ENCODE measurements around the gene MMP17. TPM values are rescaled to one million over a fixed set of nuclear protein-coding genes. Genes with fewer than 3 reads are reported as not detected.
A peak's percentile ranks its signal among the peaks of the same experiment; 100 is the strongest.
"Not testable (repeated sequence)": the region's sequence is repeated elsewhere in the genome, so short reads cannot be mapped to it uniquely, and the experiment has no call there.

Gene MMP17
- total and polyA plus RNA-seq, 2 donors (not counting 1 experiment from before 2014, with no cell fraction given), result 14.8 to 140 TPM

- DNase-seq; H3K4me2 ChIP-seq (replicated peaks; ENCODE audit: low read depth, low read length, poor library complexity, severe bottlenecking); ATAC-seq (ENCODE audit: low read depth); H3K27ac ChIP-seq (ENCODE audit: low read length in 2 of 2); H2AFZ ChIP-seq (ENCODE audit: insufficient read depth, low read depth, low read length, poor library complexity, severe bottlenecking); H3K27me3 ChIP-seq (replicated peaks in 1 of 4; ENCODE audit: control extremely low read depth in 1 of 4, control insufficient read depth in 3 of 4, insufficient read depth in 4 of 4, low read length in 3 of 4); H3K9me3 Mint-ChIP-seq (ENCODE audit: insufficient read depth); H3K27ac Mint-ChIP-seq; H4K20me1 ChIP-seq (ENCODE audit: control insufficient read depth, insufficient read depth, low read length, poor library complexity, severe bottlenecking); H3K4me1 Mint-ChIP-seq; CTCF ChIA-PET; H3K4me3 Mint-ChIP-seq; H3K27me3 Mint-ChIP-seq; H3K4me1 ChIP-seq (ENCODE audit: control insufficient read depth in 2 of 2, insufficient read depth in 2 of 2, low read length in 2 of 2); H3K9ac ChIP-seq (ENCODE audit: low read length); intact Hi-C loops (cut with micrococcal nuclease); H3K79me2 ChIP-seq (ENCODE audit: control insufficient read depth, insufficient read depth, low read length); H3K36me3 ChIP-seq (replicated peaks in 1 of 2; ENCODE audit: control extremely low read depth in 1 of 2, control insufficient read depth in 1 of 2, extremely low read depth in 1 of 2, insufficient read depth in 2 of 2, low read length in 1 of 2); POLR2A ChIA-PET: not testable (repeated sequence)
- H3K4me3 ChIP-seq (ENCODE audit: control extremely low read depth in 1 of 5, extremely low read depth in 1 of 5, insufficient read depth in 1 of 5, low read depth in 2 of 5, low read length in 4 of 5), result peak overlapping the region in 2 of 5 experiments; percentile 59 to 61
- H3K9me3 ChIP-seq (ENCODE audit: control extremely low read depth in 1 of 3, control insufficient read depth in 2 of 3, insufficient read depth in 1 of 3, low read length in 2 of 3), result peaks cover 0 to 22% (median 3%) of the 10 kb centered on the region in 3 donors
- no CpG with 5 or more reads among the region's 9 CpGs for WGBS (ENCODE audit: insufficient coverage)
Observed at GRCh38 chr12:131809476-131810254, 18.5 kb upstream of the MMP17 start.

GRCh38 chr12:131810726-131811125 lies 17.5 kb upstream of the MMP17 start:
- H3K4me3 Mint-ChIP-seq, result no peak overlapping the region
- TF ChIP-seq EZH2 (IDR thresholded peaks at IDR 0.05; ENCODE audit: borderline replicate concordance, insufficient read depth, low read depth, low read length, poor library complexity, severe bottlenecking) (no peak), CTCF (IDR thresholded peaks at IDR 0.05) (no peak)
- Histone ChIP-seq H3K9ac (ENCODE audit: low read length) (no peak overlapping the region), H3K9me3 (ENCODE audit: control extremely low read depth in 1 of 3, control insufficient read depth in 2 of 3, insufficient read depth in 1 of 3, low read length in 2 of 3) (peaks cover 0 to 22% (median 3%) of the 10 kb centered on the region in 3 donors), H3K4me3 (ENCODE audit: control extremely low read depth in 1 of 5, extremely low read depth in 1 of 5, insufficient read depth in 1 of 5, low read depth in 2 of 5, low read length in 4 of 5) (no peak overlapping the region), H3K4me1 (ENCODE audit: control insufficient read depth in 2 of 2, insufficient read depth in 2 of 2, low read length in 2 of 2) (no peaks in the 10 kb centered on the region), H3K27me3 (replicated peaks in 1 of 4; ENCODE audit: control extremely low read depth in 1 of 4, control insufficient read depth in 3 of 4, insufficient read depth in 4 of 4, low read length in 3 of 4) (no peaks in the 10 kb centered on the region), H3K4me2 (replicated peaks; ENCODE audit: low read depth, low read length, poor library complexity, severe bottlenecking) (no peak overlapping the region), H2AFZ (ENCODE audit: insufficient read depth, low read depth, low read length, poor library complexity, severe bottlenecking) (no peak overlapping the region), H4K20me1 (ENCODE audit: control insufficient read depth, insufficient read depth, low read length, poor library complexity, severe bottlenecking) (no peaks in the 10 kb centered on the region), H3K36me3 (replicated peaks in 1 of 2; ENCODE audit: control extremely low read depth in 1 of 2, control insufficient read depth in 1 of 2, extremely low read depth in 1 of 2, insufficient read depth in 2 of 2, low read length in 1 of 2) (no peaks in the 10 kb centered on the region), H3K79me2 (ENCODE audit: control insufficient read depth, insufficient read depth, low read length) (no peaks in the 10 kb centered on the region), H3K27ac (ENCODE audit: low read length in 2 of 2) (no peak overlapping the region)
- H3K27ac Mint-ChIP-seq, result no peak overlapping the region
- ATAC-seq (ENCODE audit: low read depth) (no peak), DNase-seq (no peak)
- WGBS (ENCODE audit: insufficient coverage), result 84% methylated on average over 10 of the region's 13 CpGs
- ChIA-PET POLR2A (no interaction called here), CTCF (no interaction called here)
- peaks cover 2% of the 10 kb centered on the region for H3K9me3 Mint-ChIP-seq (ENCODE audit: insufficient read depth)
- intact Hi-C loops (cut with micrococcal nuclease), result no loop called here
- H3K4me1 Mint-ChIP-seq, result no peaks in the 10 kb centered on the region
- no peaks in the 10 kb centered on the region for H3K27me3 Mint-ChIP-seq
